H1 (cell line): ENCODE data around the gene PRSS38. TPM values are rescaled to one million over a fixed set of nuclear protein-coding genes. Genes with fewer than 3 reads are reported as not detected.

Experiments used
- CBX8 ChIP-seq: fragments of 300-800, 300-1000 bp; sonication (generic); IDR thresholded peaks from 2 replicates; pipeline ENCODE4 v1.7.1; 2016; ENCODE audit warnings: low read depth, low read length, borderline replicate concordance
- MAFK ChIP-seq: IDR thresholded peaks from 2 replicates; pipeline ENCODE4 v1.6.1; 2012; ENCODE audit warnings: low read depth, mild to moderate bottlenecking, improper control_type of control experiment, low read length
- POLR2A ChIP-seq, 2 experiments: IDR thresholded peaks; 1 replicate in 1 of 2; 2 replicates in 1 of 2; pipeline ENCODE4 v1.6.1; 2011; ENCODE audit warnings: low read depth in 2 of 2, low read length in 2 of 2, mild to moderate bottlenecking in 2 of 2; ENCODE audit errors: control extremely low read depth in 1 of 2
- TAF1 ChIP-seq: IDR thresholded peaks from 2 replicates; pipeline ENCODE4 v1.6.1; 2011; ENCODE audit warnings: mild to moderate bottlenecking, low read depth, low read length
- YY1 ChIP-seq: IDR thresholded peaks from 2 replicates; pipeline ENCODE4 v1.6.1; 2011; ENCODE audit warnings: low read depth, mild to moderate bottlenecking, low read length
- polyA plus RNA-seq, 7 experiments: library from polyadenylated mRNA; depleted of rRNA in 3 of 7; stranded (reverse) in 5 of 7; unstranded in 2 of 7; fragments of >200 nt in 5 of 7; fragments of 200-250 nt in 2 of 7; gene quantifications; 1 replicate in 5 of 7; 2 replicates in 1 of 7; 4 replicates in 1 of 7; pipeline versions ENCODE4 v1.2.1 to v1.2.3, GENCODE V29; 2011 to 2013; ENCODE audit warnings: missing spikeins in 2 of 7, mixed read lengths in 2 of 7
- total RNA-seq: library from RNA; stranded (reverse); fragmentation: NEBNext Ultra II Directional; extraction: Animal tissue kit (Norgen Biotek cat#: 25700); gene quantifications from 2 replicates; pipeline ENCODE4 v1.2.1, GENCODE V29; 2021
- TF ChIP-seq, protein P1 (sequence below): IDR thresholded peaks from 2 replicates; pipeline ENCODE4 v1.6.1; 2011; ENCODE audit warnings: low read depth, mild to moderate bottlenecking, low read length; ENCODE audit not compliant: insufficient read depth

The PRSS38 gene
- total and polyA plus RNA-seq, 2 of the 8 experiments (the other 6 are each of a cell fraction or from before 2014, with no cell fraction given) = not detected

DNA sequence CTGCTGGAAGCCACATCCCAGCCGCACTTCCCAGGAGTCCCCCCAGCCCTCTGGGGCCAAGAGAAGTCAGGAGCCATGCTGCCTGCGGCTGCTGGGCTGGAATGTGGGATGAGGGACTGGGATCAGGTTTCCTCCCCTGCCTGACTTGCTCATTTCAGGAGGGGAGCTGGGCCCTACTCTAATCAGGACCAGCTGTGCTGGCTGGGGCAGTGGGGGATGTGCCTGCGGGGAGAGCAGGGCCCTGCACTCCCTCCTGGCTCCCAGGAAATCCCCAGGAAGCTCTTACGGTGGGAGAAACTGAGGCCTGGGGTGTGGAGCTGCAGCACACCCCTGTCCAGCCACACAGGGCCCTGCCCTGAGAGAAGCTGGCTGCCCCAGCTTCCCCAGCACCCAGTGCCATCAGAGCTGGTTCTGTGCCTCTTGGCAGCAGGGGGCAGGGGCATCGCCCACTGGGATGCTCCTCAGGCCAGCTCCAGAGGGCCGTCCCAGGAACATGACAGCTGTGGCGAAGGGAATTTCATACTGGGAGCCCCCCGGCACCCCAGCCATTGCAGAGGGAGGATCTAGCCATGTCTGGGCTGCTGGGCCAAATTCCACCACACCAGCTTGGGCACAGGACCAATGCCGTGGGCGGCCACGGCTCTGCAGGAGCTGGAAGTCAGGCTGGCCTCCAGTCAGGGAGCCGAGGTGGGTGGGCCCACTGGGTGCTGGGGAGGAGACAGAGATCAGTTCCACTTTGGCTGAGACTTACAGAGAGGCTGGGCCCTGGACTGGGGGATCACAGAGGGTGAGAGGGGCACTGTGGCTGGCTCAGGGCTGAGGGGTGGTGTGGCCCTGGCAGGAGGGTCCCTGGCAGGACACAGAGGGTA, 21.3 kb upstream of the PRSS38 start (continued):
- TF ChIP-seq YY1 (peak; percentile 47; the same call in 1 of the 2 replicates), POLR2A (IDR thresholded peaks at IDR 0.05; ENCODE audit: control extremely low read depth in 1 of 2, low read depth in 2 of 2, low read length in 2 of 2) (no peak), TAF1 (0 out of 2 replicates have a peak, but pooled peaks have one; percentile 32), CBX8 (no peak), MAFK (no peak)
- TF ChIP-seq, protein P1, sequence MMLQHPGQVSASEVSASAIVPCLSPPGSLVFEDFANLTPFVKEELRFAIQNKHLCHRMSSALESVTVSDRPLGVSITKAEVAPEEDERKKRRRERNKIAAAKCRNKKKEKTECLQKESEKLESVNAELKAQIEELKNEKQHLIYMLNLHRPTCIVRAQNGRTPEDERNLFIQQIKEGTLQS = no peak
